ENCODE measurements around the gene TIMM17A.
"Not testable (repeated sequence)": the region's sequence is repeated elsewhere in the genome, so short reads cannot be mapped to it uniquely, and the experiment has no call there.

Gene TIMM17A

GRCh38 chr1:202016811-202017748 is 61.8 kb downstream of the TIMM17A start:
- DNase-seq, result no peak

- DNase-seq, result no peak
Observed at GRCh38 chr1:202017749-202018467, 62.6 kb downstream of the TIMM17A start.

GRCh38 chr1:202018468-202019234 is 63.3 kb downstream of the TIMM17A start:
- DNase-seq, result no peak

GRCh38 chr1:202019235-202019558 is 63.9 kb downstream of the TIMM17A start:
- DNase-seq, result not testable (repeated sequence)
